Mesendoderm (in vitro differentiated cells): ENCODE results near the gene CYP4V2. TPM values are rescaled to one million over a fixed set of nuclear protein-coding genes. Genes with fewer than 3 reads are reported as not detected.

ENCODE experiments used
- DNase-seq: peaks from one replicate; pipeline ENCODE4 v3.0.0; 2013
- H2AK5ac ChIP-seq: 2 replicates; pipeline ENCODE4 v1.6.1; 2013; ENCODE audit warnings: low read length, inconsistent platforms
- H2BK120ac ChIP-seq: 2 replicates; pipeline ENCODE4 v1.6.1; 2013; ENCODE audit warnings: low read depth, mild to moderate bottlenecking, low read length, moderate library complexity, mixed read lengths
- H2BK15ac ChIP-seq: replicated peaks from 2 replicates; pipeline ENCODE4 v1.6.1; 2013; ENCODE audit warnings: low read depth, mild to moderate bottlenecking, moderate library complexity
- H2BK5ac ChIP-seq: 2 replicates; pipeline ENCODE4 v1.6.1; 2013; ENCODE audit warnings: low read length, inconsistent platforms
- H3K18ac ChIP-seq: 2 replicates; pipeline ENCODE4 v1.6.1; 2013; ENCODE audit warnings: mild to moderate bottlenecking, low read length, mixed read lengths
- H3K23ac ChIP-seq: one replicate; pipeline ENCODE4 v1.6.1; 2013; ENCODE audit warnings: low read length
- H3K27ac ChIP-seq: 2 replicates; pipeline ENCODE4 v1.5.1; 2013; ENCODE audit warnings: low read depth, mild to moderate bottlenecking, inconsistent platforms, low read length, moderate library complexity
- H3K27me3 ChIP-seq: 2 replicates; pipeline ENCODE4 v1.6.1; 2013; ENCODE audit warnings: low read length, control low read depth, mild to moderate bottlenecking, inconsistent platforms; ENCODE audit not compliant: insufficient read depth, poor library complexity
- H3K36me3 ChIP-seq: 2 replicates; pipeline ENCODE4 v1.6.1; 2013; ENCODE audit warnings: low read length, inconsistent platforms; ENCODE audit not compliant: control insufficient read depth, insufficient read depth
- H3K4ac ChIP-seq: one replicate; pipeline ENCODE4 v1.6.1; 2013; ENCODE audit warnings: low read depth, mild to moderate bottlenecking, low read length, moderate library complexity
- H3K4me1 ChIP-seq: 2 replicates; pipeline ENCODE4 v1.6.1; 2013; ENCODE audit warnings: low read depth, low read length, inconsistent platforms; ENCODE audit not compliant: control insufficient read depth
- H3K4me2 ChIP-seq: 2 replicates; pipeline ENCODE4 v1.6.1; 2013; ENCODE audit warnings: low read length
- H3K4me3 ChIP-seq: 2 replicates; pipeline ENCODE4 v1.5.1; 2013; ENCODE audit warnings: mild to moderate bottlenecking, low read length
- H3K56ac ChIP-seq: one replicate; pipeline ENCODE4 v1.6.1; 2013; ENCODE audit warnings: low read length
- H3K79me1 ChIP-seq: 2 replicates; pipeline ENCODE4 v1.6.1; 2013; ENCODE audit warnings: low read length, inconsistent platforms
- H3K79me2 ChIP-seq: 2 replicates; pipeline ENCODE4 v1.6.1; 2013; ENCODE audit warnings: mild to moderate bottlenecking, low read length; ENCODE audit not compliant: control insufficient read depth, insufficient read depth
- H3K9ac ChIP-seq: 2 replicates; pipeline ENCODE4 v1.6.1; 2013; ENCODE audit warnings: low read length, inconsistent platforms
- H4K5ac ChIP-seq: one replicate; pipeline ENCODE4 v1.6.1; 2013; ENCODE audit warnings: low read length
- H4K8ac ChIP-seq: one replicate; pipeline ENCODE4 v1.6.1; 2013; ENCODE audit warnings: low read depth, mild to moderate bottlenecking, control low read depth, low read length, moderate library complexity
- WGBS: extraction: QIAGEN DNeasy Blood & Tissue Kit; methylation state at CpG from one replicate; pipeline ENCODE4 v1.1.7; 2013; ENCODE audit warnings: low lambda C conversion rate, missing lambda C conversion rate; ENCODE audit not compliant: insufficient coverage; ENCODE audit errors: extremely low coverage; 5-methylcytosine and 5-hydroxymethylcytosine counted together
- polyA plus RNA-seq, 2 experiments: library from polyadenylated mRNA; stranded (reverse); fragments of 200-250 nt; gene quantifications; one replicate each; pipeline ENCODE4 v1.2.3, GENCODE V29; 2013

Gene CYP4V2
- 0.53 TPM for polyA plus RNA-seq (2013, experiment 1 of 2)
- polyA plus RNA-seq (2013, experiment 2 of 2): 0.50 TPM

DNA sequence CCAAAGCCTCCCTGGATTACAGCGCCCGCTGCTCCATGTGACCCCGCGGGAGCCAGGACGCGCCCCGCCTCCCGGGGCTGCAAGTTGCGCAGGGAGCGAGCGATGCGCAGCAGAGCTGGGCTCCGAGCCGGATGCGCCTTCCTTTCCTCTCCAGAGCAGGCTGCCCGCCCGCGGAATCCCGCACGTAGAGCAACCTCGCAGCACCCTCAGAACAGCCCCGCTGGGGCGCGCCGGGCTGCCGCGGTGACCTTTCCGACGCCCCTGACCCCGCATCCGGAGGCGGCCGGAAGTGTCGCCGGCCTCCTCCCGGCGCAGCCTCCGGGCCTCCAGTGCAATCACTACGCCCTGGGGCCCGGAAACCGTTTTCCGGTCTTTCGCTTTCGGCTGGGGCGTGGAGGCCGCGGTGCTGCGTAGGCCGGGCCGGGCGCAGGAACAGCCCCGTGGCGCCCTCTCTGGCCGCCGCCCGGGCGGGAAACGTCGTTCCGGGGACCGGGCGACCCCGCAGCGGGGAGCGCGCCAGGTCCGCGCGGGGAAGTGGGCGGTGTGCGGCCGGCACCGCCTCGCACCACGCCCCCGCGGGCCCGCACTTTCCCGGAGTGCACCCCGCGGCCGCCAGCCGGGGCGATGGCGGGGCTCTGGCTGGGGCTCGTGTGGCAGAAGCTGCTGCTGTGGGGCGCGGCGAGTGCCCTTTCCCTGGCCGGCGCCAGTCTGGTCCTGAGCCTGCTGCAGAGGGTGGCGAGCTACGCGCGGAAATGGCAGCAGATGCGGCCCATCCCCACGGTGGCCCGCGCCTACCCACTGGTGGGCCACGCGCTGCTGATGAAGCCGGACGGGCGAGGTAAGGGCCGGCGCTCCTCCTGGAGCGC lies at the start of gene CYP4V2:
CYP4V2 (plus strand) TSS at position 368 of the 866 bp plus-strand sequence; CDS start at position 625, 257 bp downstream.
- H3K4me3 ChIP-seq: peak within 1 kb of the TSS; percentile 72
- peak within 1 kb of the TSS; percentile 87 for H3K9ac ChIP-seq
- no peaks in the 10 kb centered on the region for H3K4me1 ChIP-seq
- no peak within 1 kb of the TSS for H4K8ac ChIP-seq
- no peaks in the 10 kb centered on the region for H3K27me3 ChIP-seq
- no peak within 1 kb of the TSS for H3K4ac ChIP-seq
- peak within 1 kb of the TSS; percentile 96 for H3K56ac ChIP-seq
- H2AK5ac ChIP-seq: no peak within 1 kb of the TSS
- H3K36me3 ChIP-seq: no peaks in the 10 kb centered on the region
- H3K18ac ChIP-seq: peak within 1 kb of the TSS; percentile 82
- H2BK120ac ChIP-seq: no peak within 1 kb of the TSS
- H3K4me2 ChIP-seq: peak within 1 kb of the TSS; percentile 90
- peak; percentile 83 for DNase-seq
- H3K23ac ChIP-seq: peak within 1 kb of the TSS; percentile 97
- peak within 1 kb of the TSS; percentile 31 for H2BK5ac ChIP-seq
- no CpG with 5 or more reads among the region's 107 CpGs for WGBS
- H3K27ac ChIP-seq: peak within 1 kb of the TSS; percentile 87
- H4K5ac ChIP-seq: no peak within 1 kb of the TSS
- no peak within 1 kb of the TSS for H2BK15ac ChIP-seq
- H3K79me2 ChIP-seq: no peaks in the 10 kb centered on the region
- no peaks in the 10 kb centered on the region for H3K79me1 ChIP-seq

GRCh38 chr4:186144198-186144945 lies 47.0 kb upstream of the CYP4V2 start:
- peaks cover 1% of the 10 kb centered on the region for H3K4me1 ChIP-seq
- H3K27me3 ChIP-seq: peaks cover 12% of the 10 kb centered on the region
- peak overlapping the region; percentile 71 for H3K9ac ChIP-seq
- H3K18ac ChIP-seq: peak overlapping the region; percentile 82
- WGBS: no CpG with 5 or more reads among the region's 72 CpGs
- no peak overlapping the region for H2AK5ac ChIP-seq
- H2BK15ac ChIP-seq: no peak overlapping the region
- H3K79me2 ChIP-seq: no peaks in the 10 kb centered on the region
- DNase-seq: peak; percentile 67
- H3K23ac ChIP-seq: no peak overlapping the region
- no peaks in the 10 kb centered on the region for H3K36me3 ChIP-seq
- H2BK5ac ChIP-seq: no peak overlapping the region
- no peak overlapping the region for H4K8ac ChIP-seq
- H2BK120ac ChIP-seq: no peak overlapping the region
- peak overlapping the region; percentile 34 for H3K56ac ChIP-seq
- no peak overlapping the region for H3K27ac ChIP-seq
- H3K79me1 ChIP-seq: no peaks in the 10 kb centered on the region
- peak overlapping the region; percentile 90 for H3K4me2 ChIP-seq
- peak overlapping the region; percentile 34 for H3K4me3 ChIP-seq
- no peak overlapping the region for H4K5ac ChIP-seq
- peak overlapping the region; percentile 6 for H3K4ac ChIP-seq

DNA sequence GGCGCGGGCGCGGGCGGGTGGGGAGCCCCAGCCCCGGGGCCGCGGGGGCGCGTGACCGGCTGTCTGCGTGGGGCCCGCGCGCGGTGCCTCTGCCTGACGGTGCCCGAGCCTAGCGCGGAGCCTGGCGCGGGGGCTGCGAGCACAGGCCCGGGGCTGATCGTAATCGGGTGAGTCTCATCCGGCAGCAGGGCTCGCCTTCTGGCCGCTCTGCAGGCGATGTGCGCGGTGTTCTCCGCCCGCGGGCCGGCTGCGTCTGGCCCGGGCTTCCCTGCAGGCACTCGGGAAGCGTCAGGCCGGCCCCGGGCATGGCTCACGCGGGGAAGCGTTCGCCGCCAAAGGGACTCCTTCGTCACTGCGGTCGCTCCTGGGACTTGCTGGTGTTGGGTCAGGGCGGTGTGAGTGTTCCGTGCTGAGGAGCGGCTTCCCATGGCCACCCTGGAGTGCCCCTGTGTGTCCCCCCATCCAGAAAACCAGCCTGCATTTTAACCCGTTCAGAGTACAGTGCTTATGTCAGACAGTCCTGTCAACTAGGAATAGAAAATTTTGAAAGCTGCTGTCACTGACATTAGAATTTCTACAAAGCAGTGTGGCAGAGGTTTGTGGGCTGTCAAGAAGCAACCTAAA lies 46.3 kb upstream of the CYP4V2 start:
- no peak overlapping the region for H4K5ac ChIP-seq
- no peaks in the 10 kb centered on the region for H3K79me1 ChIP-seq
- H3K27me3 ChIP-seq: peaks cover 12% of the 10 kb centered on the region
- no peaks in the 10 kb centered on the region for H3K79me2 ChIP-seq
- H3K56ac ChIP-seq: peak overlapping the region; percentile 88
- H2BK5ac ChIP-seq: no peak overlapping the region
- H3K4me1 ChIP-seq: peaks cover 1% of the 10 kb centered on the region
- no peak overlapping the region for H2AK5ac ChIP-seq
- peak overlapping the region; percentile 80 for H3K9ac ChIP-seq
- WGBS: no CpG with 5 or more reads among the region's 54 CpGs
- peak overlapping the region; percentile 79 for H3K4me2 ChIP-seq
- H2BK15ac ChIP-seq: no peak overlapping the region
- peak overlapping the region; percentile 45 for H3K4me3 ChIP-seq
- peak; percentile 64 for DNase-seq
- no peaks in the 10 kb centered on the region for H3K36me3 ChIP-seq
- peak overlapping the region; percentile 6 for H3K4ac ChIP-seq
- H2BK120ac ChIP-seq: no peak overlapping the region
- no peak overlapping the region for H3K27ac ChIP-seq
- no peak overlapping the region for H4K8ac ChIP-seq
- peak overlapping the region; percentile 82 for H3K18ac ChIP-seq
- H3K23ac ChIP-seq: peak overlapping the region; percentile 89

DNA sequence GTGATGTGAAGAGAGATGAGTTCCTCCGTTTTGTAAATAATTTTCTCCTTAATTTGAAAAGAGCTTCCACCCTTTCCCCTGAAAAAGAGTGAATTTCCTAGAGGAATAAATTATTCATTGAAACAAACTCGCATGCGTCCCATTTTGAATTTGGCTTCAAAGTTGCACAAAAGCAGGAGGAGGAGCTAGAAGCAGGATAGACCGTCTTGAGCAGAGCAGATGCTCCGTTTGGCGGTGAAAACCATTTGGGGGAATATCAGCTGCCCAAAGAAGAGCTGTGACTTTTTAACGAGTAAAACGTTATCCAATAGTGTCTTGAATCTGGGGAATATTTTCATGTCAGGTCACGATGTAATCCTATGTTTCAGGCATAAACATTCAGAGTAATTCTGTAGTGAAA lies 44.9 kb upstream of the CYP4V2 start:
- no peak overlapping the region for H2BK5ac ChIP-seq
- no peak overlapping the region for H3K18ac ChIP-seq
- no peak overlapping the region for H2AK5ac ChIP-seq
- H2BK120ac ChIP-seq: no peak overlapping the region
- no peak overlapping the region for H3K4me3 ChIP-seq
- H3K79me1 ChIP-seq: no peaks in the 10 kb centered on the region
- H3K56ac ChIP-seq: no peak overlapping the region
- no peak overlapping the region for H3K9ac ChIP-seq
- no peak for DNase-seq
- no peak overlapping the region for H3K4me2 ChIP-seq
- no peaks in the 10 kb centered on the region for H3K79me2 ChIP-seq
- peaks cover 12% of the 10 kb centered on the region for H3K27me3 ChIP-seq
- no peak overlapping the region for H3K27ac ChIP-seq
- WGBS: no CpG with 5 or more reads among the region's 9 CpGs
- H3K4ac ChIP-seq: no peak overlapping the region
- no peak overlapping the region for H3K23ac ChIP-seq
- H3K4me1 ChIP-seq: peaks cover 1% of the 10 kb centered on the region
- H2BK15ac ChIP-seq: no peak overlapping the region
- H4K5ac ChIP-seq: no peak overlapping the region
- no peak overlapping the region for H4K8ac ChIP-seq
- H3K36me3 ChIP-seq: no peaks in the 10 kb centered on the region

- H4K5ac ChIP-seq: no peak overlapping the region
- no peak overlapping the region for H3K9ac ChIP-seq
- WGBS: no CpG with 5 or more reads among the region's 1 CpG
- H3K56ac ChIP-seq: no peak overlapping the region
- peaks cover 12% of the 10 kb centered on the region for H3K27me3 ChIP-seq
- no peak overlapping the region for H3K23ac ChIP-seq
- H3K27ac ChIP-seq: no peak overlapping the region
- H3K79me2 ChIP-seq: no peaks in the 10 kb centered on the region
- no peak overlapping the region for H2AK5ac ChIP-seq
- H3K4ac ChIP-seq: no peak overlapping the region
- no peak overlapping the region for H2BK15ac ChIP-seq
- no peak overlapping the region for H3K4me2 ChIP-seq
- peaks cover 1% of the 10 kb centered on the region for H3K4me1 ChIP-seq
- no peak for DNase-seq
- H3K4me3 ChIP-seq: no peak overlapping the region
- no peak overlapping the region for H2BK5ac ChIP-seq
- H4K8ac ChIP-seq: no peak overlapping the region
- no peak overlapping the region for H3K18ac ChIP-seq
- no peaks in the 10 kb centered on the region for H3K79me1 ChIP-seq
- no peak overlapping the region for H2BK120ac ChIP-seq
- no peaks in the 10 kb centered on the region for H3K36me3 ChIP-seq
These were observed 42.9 kb upstream of the CYP4V2 start for GRCh38 chr4:186148336-186148975.
